ENCODE data around the gene ATP11C.

Gene ATP11C

DNA sequence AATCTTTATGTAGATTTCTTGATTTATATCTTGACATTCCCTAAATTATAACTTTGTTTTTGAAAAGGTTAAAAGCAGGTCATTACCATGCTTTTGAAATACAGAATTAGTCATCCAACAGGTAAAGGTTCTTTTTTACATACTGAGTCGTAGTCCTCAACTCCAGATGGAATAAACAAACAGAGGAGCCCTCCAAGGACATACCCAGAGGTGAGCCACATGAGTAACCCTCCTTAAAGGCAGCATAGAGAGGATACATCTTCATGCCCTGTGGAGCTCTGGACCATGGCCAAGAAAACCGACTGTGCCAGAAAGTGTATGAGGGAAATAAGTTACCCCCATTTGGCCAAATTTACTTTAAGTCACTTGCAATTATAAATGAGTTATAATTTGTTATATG lies 129.6 kb downstream of the ATP11C start:
- Histone ChIP-seq H3K36me3 (ENCODE audit: insufficient read depth) (no peaks in the 10 kb centered on the region), H3K4me2 (no peak overlapping the region), H3K79me2 (ENCODE audit: insufficient read depth, low read depth) (no peaks in the 10 kb centered on the region), H4K20me1 (ENCODE audit: insufficient read depth) (no peaks in the 10 kb centered on the region), H3K27me3 (ENCODE audit: insufficient read depth, low read depth) (no peaks in the 10 kb centered on the region), H3K4me1 (ENCODE audit: low read depth, poor library complexity, severe bottlenecking) (no peaks in the 10 kb centered on the region), H3K4me3 (IDR thresholded peaks at IDR 0.05; ENCODE audit: insufficient read depth, low read depth, low read length) (no peak overlapping the region), H3K9ac (no peak overlapping the region), H2AFZ (ENCODE audit: low read depth) (no peak overlapping the region), H3K27ac (no peak overlapping the region)
- TF ChIP-seq CTCF (conservative IDR thresholded peaks at IDR 0.05; ENCODE audit: low read depth, low read length) = no peak

GRCh38 chrX:139802048-139802447 lies 130.8 kb downstream of the ATP11C start:
- no peaks in the 10 kb centered on the region for H3K27me3 ChIP-seq (ENCODE audit: insufficient read depth, low read depth)
- H3K79me2 ChIP-seq (ENCODE audit: insufficient read depth, low read depth) = no peaks in the 10 kb centered on the region
- H3K4me1 ChIP-seq (ENCODE audit: low read depth, poor library complexity, severe bottlenecking) = no peaks in the 10 kb centered on the region
- H2AFZ ChIP-seq (ENCODE audit: low read depth) = no peak overlapping the region
- H3K4me2 ChIP-seq = no peak overlapping the region
- no peaks in the 10 kb centered on the region for H4K20me1 ChIP-seq (ENCODE audit: insufficient read depth)
- no peak overlapping the region for H3K27ac ChIP-seq
- no peak overlapping the region for H3K9ac ChIP-seq
- TF ChIP-seq CTCF (conservative IDR thresholded peaks at IDR 0.05; ENCODE audit: low read depth, low read length) = no peak
- H3K36me3 ChIP-seq (ENCODE audit: insufficient read depth) = no peaks in the 10 kb centered on the region
- H3K4me3 ChIP-seq (IDR thresholded peaks at IDR 0.05; ENCODE audit: insufficient read depth, low read depth, low read length) = no peak overlapping the region

GRCh38 chrX:139801397-139801813 lies 131.4 kb downstream of the ATP11C start:
- H3K4me1 ChIP-seq (ENCODE audit: low read depth, poor library complexity, severe bottlenecking) = peaks cover 4% of the 10 kb centered on the region
- no peaks in the 10 kb centered on the region for H4K20me1 ChIP-seq (ENCODE audit: insufficient read depth)
- H3K9ac ChIP-seq = no peak overlapping the region
- no peak overlapping the region for H2AFZ ChIP-seq (ENCODE audit: low read depth)
- no peak overlapping the region for H3K4me2 ChIP-seq
- no peak overlapping the region for H3K27ac ChIP-seq
- no peaks in the 10 kb centered on the region for H3K79me2 ChIP-seq (ENCODE audit: insufficient read depth, low read depth)
- no peaks in the 10 kb centered on the region for H3K27me3 ChIP-seq (ENCODE audit: insufficient read depth, low read depth)
- no peak overlapping the region for H3K4me3 ChIP-seq (IDR thresholded peaks at IDR 0.05; ENCODE audit: insufficient read depth, low read depth, low read length)
- H3K36me3 ChIP-seq (ENCODE audit: insufficient read depth) = no peaks in the 10 kb centered on the region
- TF ChIP-seq CTCF (conservative IDR thresholded peaks at IDR 0.05; ENCODE audit: low read depth, low read length) = no peak

DNA sequence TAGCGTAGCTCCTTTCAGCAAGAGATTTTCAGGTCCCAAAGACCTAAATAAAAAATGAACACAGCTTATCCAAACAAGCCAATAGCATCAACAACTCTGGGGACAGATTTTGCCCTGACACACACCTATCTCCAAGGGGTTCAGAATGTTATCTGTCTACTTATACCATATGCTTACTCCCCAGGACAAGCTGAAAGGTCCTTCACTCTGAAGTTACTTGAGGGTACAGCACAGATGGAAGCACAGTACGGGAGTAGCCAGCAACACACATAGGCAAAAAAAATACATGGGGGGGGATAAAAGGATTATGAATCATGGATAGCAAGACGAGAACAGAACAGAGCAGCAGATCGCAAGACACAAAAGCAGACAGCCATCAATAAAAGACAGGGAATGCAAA lies 134.2 kb downstream of the ATP11C start:
- Histone ChIP-seq H3K36me3 (ENCODE audit: insufficient read depth) (no peaks in the 10 kb centered on the region), H3K4me1 (ENCODE audit: low read depth, poor library complexity, severe bottlenecking) (peaks cover 31% of the 10 kb centered on the region), H3K4me2 (no peak overlapping the region), H3K4me3 (IDR thresholded peaks at IDR 0.05; ENCODE audit: insufficient read depth, low read depth, low read length) (no peak overlapping the region), H2AFZ (ENCODE audit: low read depth) (no peak overlapping the region), H3K79me2 (ENCODE audit: insufficient read depth, low read depth) (no peaks in the 10 kb centered on the region), H4K20me1 (ENCODE audit: insufficient read depth) (no peaks in the 10 kb centered on the region), H3K9ac (no peak overlapping the region), H3K27me3 (ENCODE audit: insufficient read depth, low read depth) (no peaks in the 10 kb centered on the region), H3K27ac (no peak overlapping the region)
- TF ChIP-seq CTCF (conservative IDR thresholded peaks at IDR 0.05; ENCODE audit: low read depth, low read length) = no peak
